ENCODE measurements around the gene DNAJC5.
"Not testable (repeated sequence)": the region's sequence is repeated elsewhere in the genome, so short reads cannot be mapped to it uniquely, and the experiment has no call there.

The DNAJC5 gene

GRCh38 chr20:63957690-63958441 lies 62.9 kb downstream of the DNAJC5 start:
- no peak for DNase-seq

DNA sequence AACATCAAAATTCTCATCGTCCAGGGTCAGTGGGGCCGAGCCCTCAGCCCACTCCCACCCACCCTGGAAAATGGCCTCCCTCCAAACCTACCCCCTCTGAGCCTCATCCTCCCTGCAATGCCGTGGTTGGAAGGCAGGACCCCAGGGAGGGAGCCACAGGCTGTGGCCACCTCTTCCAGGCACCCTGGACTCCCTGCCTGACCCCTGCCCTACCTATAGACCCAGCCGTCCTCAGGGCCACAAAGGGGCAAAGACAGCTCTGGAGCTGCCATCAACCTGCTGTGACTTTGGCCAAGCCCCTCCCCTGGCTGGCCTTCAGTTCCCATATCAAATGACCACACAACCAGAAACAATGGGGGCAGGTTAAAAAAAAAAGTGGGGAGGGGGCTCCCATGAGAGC lies 63.5 kb downstream of the DNAJC5 start:
- no peak for DNase-seq

DNA sequence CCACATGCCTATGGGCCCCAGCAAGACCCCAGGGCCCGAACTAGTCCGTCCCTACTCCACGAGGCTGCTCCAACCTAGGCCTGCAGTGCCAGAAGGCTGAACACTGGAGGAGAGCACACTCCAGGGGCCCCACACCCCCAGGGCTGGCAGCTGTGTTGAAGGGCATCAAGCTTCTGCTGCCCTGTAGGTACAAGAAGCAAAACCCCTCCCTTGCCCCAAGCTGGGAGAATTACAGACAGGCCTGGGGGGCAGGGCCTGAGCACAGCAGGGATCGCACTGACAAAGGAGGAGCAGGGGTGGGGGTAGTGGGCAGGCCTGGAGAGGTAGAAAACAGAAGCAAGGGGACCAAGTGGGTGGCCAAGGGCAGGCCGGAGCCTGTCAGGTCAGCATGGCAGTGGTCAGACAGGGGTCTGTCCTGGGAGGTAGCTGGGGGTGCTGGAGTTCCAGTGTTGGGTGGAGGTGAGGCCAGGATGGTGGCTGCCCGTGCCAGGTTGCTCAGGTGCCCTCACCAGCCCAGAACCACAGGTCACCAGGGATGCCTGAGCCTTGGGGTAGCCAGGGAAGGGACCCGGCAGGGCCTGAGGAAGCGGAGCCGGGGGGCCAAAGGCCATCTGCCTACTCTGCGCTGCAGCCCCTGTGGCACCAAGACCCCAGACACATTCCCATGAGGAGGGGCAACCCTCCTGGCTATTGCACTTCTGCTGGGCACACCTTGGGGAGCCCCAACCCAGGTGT lies 64.2 kb downstream of the DNAJC5 start:
- no peak for DNase-seq

DNA sequence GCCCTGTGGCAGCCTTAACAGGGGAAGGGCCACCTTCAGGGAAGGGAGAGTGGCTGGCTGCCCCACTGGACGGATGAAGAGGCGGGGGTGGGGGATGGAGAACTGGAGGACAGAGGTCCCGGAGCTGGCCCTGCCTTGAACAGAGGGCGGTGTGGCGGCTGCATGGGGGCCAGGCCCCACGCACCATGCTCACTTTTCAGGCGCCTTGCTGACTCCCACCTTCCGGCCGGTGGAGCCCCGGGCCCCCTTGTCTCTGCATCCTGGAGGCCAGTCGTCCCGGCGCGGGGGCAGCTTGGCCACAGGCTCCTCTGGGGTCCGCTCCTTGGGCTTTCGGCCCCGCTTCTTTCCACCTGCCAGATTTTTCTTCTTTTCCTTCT lies 64.8 kb downstream of the DNAJC5 start:
- DNase-seq: no peak

DNA sequence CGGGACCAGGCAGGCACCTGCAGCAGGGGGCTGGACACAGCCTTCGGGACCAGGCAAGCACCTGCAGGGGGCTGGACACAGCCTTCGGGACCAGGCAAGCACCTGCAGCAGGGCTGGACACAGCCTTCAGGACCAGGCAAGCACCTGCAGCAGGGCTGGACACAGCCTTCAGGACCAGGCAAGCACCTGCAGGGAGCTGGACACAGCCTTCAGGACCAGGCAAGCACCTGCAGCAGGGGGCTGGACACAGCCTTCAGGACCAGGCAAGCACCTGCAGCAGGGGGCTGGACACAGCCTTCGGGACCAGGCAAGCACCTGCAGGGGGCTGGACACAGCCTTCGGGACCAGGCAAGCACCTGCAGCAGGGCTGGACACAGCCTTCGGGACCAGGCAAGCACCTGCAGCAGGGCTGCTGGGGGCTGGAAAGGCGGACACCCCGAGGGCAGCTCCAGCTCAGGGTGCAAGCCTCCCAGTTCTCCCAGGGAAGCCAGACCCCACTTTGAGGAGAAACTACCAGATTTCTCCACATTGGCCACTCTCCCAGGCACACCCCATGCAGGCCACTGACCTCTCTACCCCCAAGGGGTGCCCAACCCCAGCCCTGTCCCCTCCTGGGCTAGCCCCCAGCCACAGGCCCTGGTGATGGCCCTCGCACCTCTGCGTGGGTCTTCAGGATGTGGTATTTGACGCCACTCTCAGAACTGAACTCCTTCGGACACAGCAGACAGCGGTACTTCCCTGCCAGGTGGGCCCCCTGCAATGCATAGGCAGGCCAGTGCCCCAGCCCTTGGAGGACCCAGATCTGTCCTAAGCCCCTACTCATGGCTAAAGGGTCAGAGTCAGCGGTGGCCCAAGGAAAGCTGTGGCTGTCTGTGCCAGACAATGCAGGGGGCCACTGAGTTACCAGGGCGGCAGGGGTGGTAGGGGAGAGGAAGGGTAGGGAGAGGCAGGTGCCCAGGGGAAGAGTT lies 66.0 kb downstream of the DNAJC5 start:
- not testable (repeated sequence) for DNase-seq

DNA sequence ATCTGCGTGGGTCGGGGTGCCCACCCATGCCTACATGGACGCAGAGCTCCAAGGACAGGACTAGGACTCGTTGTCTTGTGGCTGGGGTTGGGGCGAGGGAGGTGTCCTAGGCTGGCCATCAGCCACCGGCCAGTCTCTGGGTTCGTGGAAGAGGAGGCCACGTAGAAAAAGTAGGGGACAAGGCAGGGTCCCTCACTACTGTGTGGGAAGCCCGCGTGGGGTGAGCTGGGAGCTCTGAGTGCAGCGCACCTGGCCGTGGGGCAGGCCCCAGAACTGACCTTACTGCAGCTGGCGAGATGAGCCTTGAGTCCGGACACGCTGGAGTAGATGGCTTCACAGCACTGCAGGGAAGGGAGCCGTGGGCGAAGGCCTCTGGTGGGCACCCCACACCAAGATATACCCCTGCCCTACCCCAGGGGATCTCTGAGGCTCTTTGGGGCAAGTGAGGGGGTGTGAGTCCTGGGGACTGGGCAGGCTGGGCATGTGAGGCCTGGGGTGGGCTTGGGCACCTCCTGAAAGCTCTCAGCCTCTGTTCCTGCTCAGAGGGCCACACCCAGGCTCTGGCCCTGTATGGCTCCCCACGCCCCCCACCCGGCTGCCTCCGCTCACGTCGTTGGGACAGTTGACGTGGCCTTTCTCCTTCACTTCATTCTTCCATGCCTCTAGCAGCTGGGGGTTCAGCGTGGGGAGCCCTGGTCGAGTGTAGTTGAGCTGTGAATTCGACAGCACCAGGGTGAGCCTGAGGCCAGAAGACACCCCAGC lies 66.9 kb downstream of the DNAJC5 start:
- no peak for DNase-seq

DNA sequence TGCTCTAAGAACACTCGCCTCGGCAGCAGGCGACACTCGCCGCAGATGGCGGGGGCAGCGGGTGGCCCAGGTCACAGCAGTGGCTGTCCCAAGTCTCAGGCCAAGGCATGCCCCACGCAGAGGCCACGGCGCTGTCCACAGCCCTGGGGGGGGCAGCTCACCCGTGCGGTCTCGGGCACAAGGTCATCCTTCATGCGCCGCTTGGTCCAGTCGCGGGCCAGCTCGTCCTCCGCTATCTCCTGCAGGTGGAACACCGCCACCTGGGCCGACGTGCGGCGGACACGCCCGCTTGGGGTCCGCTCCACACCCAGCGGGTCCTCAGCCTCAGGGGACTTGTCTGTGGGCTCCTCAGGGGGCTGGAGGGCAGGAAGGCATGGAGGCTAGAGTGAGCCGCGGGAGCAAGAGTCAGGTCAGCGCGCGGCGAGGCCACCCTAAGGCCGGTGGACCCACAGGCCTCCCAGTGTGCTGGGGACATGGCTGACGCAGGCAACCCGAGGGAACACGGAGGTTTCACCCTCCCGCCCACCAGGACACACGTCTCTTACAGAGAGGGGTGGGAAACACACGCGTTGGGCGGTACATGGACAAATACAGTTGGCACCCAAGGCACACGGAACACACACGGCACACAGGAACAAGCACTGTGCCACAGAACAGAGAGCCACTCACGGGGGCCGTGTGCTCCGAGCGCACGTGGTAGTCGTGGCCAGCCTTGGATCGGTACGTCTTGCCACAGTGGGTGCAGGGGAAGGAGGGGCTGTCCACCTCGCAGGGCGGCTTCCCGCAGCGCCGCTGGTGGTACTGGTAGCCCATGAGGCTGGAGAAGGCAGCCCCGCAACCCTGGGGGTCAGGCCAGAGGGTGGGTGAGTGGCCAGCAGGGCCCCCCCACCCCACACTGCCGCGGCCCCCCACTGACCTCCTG lies 67.8 kb downstream of the DNAJC5 start:
- DNase-seq: no peak

- no peak for DNase-seq
These were observed 68.4 kb downstream of the DNAJC5 start for GRCh38 chr20:63963348-63963741.

DNA sequence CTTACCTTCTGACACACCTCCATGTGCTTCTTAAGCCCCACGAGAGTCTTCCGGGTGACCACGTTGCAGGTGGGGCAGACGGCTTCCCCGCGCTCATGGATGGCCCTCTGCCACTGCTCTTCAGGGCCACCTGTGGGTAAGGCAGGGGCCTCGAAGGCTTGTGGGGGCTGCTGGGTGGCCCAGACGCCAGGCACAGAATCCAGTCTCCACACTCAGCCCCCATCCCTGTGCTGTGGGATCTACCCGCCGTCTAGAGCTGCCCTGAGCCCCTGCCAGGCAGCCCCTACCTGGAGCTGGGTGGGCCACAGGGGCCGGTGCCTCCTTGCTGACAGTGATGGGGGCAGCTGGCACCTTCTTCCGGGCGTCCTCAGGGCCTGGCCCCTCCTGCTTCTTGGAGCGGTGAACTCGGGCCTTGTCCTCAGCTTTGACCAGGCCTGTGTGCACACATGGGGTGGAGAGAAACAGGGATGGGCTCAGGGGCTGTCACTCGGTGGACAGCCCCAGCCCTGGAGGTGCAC lies 68.9 kb downstream of the DNAJC5 start:
- no peak for DNase-seq

GRCh38 chr20:63964412-63964811 lies 69.5 kb downstream of the DNAJC5 start:
- no peak for DNase-seq

DNA sequence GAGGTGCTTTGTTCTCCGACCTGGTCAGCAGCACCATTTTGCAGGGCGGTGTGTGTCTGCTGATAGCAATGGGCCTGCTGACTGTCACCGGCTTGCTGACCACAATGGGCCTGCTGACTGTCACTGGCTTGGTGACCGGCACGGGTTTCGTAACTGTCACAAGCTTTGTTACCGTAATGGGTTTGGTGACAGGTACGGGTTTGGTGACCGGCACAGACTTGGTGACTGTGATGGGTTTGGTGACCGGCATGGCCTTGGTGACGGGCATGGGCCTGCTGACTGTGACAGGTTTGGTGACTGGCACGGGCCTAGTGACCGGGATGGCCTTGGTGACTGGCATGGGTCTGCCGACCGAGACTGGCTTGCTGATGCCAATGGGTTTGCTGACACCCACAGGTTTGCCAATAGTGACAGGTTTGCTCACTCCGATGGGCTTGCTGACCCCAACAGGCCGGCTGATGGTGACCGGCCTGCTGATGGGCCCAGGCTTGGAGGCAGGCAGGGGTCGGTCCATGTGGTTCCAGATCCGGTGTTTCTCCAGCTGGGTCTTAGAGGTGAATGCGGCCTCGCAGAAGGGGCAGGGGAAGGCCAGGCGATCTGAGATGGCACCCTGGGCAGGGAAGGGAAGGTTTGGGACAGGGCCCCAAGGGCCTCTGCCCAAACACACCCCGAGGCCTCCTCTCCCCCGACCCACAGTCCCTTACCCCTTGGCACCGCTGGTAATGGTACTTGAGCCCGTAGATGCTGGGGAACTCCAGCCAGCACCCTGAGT lies 71.4 kb downstream of the DNAJC5 start:
- DNase-seq: no peak

DNA sequence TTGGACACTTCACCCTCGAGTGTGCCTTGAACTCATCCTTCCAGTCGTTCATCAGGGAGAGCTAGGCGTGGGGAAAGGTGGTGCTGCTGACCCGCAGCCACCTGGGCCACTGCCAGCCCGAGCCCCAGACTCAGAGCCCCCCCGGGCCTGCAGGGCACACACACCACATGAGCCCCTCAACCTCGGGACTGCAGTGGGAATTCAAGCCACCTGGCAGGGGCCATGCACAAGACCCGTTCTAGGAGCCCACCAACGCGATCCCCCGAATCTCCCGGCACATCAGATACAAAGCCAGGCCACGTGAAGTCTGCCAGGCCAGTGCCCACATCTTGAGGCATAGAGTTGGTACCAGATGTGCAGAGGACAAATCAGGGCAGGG lies 72.0 kb downstream of the DNAJC5 start:
- no peak for DNase-seq

- DNase-seq: no peak
These were observed 72.6 kb downstream of the DNAJC5 start for GRCh38 chr20:63967330-63968135.

GRCh38 chr20:63968136-63968927 lies 73.4 kb downstream of the DNAJC5 start:
- DNase-seq: no peak

DNA sequence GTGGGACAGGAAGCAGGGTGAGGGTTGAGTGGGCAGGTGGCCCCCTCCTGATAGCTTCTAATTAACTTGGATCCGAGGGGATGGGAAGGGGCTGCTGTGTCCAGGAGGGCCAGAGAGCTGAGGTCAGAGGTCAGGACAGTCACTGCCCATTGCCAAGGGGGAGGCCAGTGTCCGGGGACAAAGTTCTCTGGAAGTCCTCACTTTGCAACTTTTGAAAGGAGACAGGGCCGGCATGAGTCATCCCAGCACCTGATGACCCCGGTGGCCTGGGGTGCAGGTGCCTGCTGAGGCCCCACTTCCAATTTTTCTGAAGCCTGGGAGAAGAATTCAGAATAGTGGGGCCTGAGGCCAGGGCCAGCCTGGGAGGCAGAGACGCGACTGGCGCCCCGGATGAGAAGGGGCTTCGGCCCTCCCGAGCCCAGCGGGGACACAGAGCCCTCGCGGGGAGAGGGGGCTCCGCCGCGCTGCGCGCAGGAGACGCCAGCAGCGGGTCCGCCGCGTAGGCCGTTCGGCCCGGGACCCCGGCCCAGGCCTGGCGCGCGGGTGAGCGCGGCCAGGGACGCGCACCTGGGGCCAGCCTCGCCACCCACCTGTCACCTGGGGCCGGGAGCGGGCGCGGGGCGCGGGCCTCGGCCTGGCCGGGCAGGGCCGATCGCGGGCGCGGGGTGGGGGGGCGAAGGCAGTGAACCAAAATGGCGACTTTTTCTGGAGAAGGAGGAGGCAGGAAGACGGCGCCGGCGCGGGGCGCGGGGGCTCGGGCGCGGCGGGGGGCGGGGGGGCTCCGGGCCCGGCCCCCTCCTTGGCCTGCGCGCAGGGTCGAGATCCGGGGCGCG lies 74.2 kb downstream of the DNAJC5 start:
- DNase-seq: no peak

DNA sequence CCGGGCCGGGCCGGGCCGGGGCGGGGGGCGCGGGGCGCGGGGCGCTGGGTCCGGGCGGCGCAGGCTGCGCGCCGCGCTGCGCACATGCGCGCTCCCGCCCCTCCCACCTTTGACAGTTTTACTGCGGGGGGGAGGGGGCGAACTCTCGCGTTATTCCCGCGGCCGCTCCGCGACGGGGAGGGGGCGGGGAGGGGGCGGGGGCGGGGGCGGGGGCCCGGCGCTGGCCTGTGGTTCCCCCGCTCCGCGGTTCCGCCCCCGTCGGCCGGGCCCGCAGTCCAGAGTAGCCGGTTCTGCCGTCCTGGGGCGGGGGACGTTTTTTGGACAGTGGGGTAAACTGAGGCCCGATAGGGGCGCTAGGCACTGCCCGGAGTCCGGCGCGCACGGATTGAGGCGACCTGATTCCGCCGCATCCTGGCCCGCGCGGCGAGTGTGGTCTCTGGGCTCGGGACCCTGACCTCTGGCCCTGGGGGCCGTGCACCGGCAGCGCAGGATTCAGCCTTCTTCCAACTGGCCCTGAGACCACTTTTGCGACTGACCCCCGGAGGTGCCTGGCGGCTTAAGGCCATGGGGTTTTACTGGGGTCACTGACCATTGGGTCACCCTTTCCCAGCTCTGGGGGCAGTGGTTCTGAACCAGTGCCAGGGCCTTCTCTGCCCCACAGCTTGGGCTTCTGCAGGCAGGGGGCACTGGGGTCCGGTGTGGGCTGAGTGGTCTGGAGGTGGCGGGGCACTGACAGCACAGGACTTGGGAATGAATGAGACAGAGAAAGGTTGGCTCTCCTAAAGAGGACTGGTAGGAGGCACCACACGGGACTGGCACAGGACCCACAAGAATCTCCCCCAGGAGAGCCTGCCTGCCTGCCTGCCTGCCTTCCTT lies 75.2 kb downstream of the DNAJC5 start, which contains the start of gene ZNF512B:
ZNF512B (minus strand) TSS at position 93 of the 876 bp plus-strand sequence. CDS start 1,980 bp downstream, outside the sequence.
- DNase-seq: no peak

Measured in NK-92 treated with Interleukin-12 subunit alpha and Interleukin-12 subunit beta, amount 100 ng/mL, for 24 hours (cell line).